ENCODE results near the gene LRFN3.
"Not testable (repeated sequence)": the region's sequence is repeated elsewhere in the genome, so short reads cannot be mapped to it uniquely, and the experiment has no call there.

LRFN3 gene

GRCh38 chr19:35978271-35978670 is 42.1 kb downstream of the LRFN3 start:
- H3K27ac ChIP-seq (ENCODE audit: low read length) = no peak overlapping the region
- no peak overlapping the region for H3K4me2 ChIP-seq (ENCODE audit: low read length)
- H4K20me1 ChIP-seq (ENCODE audit: insufficient read depth, low read length) = no peaks in the 10 kb centered on the region
- H3K9ac ChIP-seq (ENCODE audit: low read length) = no peak overlapping the region
- no peaks in the 10 kb centered on the region for H3K4me1 ChIP-seq (ENCODE audit: low read length)
- H3K36me3 ChIP-seq (replicated peaks; ENCODE audit: low read depth, low read length) = no peaks in the 10 kb centered on the region
- H3K9me3 ChIP-seq (ENCODE audit: insufficient read depth, low read length) = no peaks in the 10 kb centered on the region
- H2AFZ ChIP-seq (ENCODE audit: low read depth, low read length) = no peak overlapping the region
- no peak for TF ChIP-seq EZH2phosphoT487 (IDR thresholded peaks at IDR 0.05; ENCODE audit: low read depth)
- TF ChIP-seq, protein P1, sequence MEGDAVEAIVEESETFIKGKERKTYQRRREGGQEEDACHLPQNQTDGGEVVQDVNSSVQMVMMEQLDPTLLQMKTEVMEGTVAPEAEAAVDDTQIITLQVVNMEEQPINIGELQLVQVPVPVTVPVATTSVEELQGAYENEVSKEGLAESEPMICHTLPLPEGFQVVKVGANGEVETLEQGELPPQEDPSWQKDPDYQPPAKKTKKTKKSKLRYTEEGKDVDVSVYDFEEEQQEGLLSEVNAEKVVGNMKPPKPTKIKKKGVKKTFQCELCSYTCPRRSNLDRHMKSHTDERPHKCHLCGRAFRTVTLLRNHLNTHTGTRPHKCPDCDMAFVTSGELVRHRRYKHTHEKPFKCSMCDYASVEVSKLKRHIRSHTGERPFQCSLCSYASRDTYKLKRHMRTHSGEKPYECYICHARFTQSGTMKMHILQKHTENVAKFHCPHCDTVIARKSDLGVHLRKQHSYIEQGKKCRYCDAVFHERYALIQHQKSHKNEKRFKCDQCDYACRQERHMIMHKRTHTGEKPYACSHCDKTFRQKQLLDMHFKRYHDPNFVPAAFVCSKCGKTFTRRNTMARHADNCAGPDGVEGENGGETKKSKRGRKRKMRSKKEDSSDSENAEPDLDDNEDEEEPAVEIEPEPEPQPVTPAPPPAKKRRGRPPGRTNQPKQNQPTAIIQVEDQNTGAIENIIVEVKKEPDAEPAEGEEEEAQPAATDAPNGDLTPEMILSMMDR (IDR thresholded peaks at IDR 0.05; ENCODE audit: low read depth, low read length) = no peak
- no peak overlapping the region for H3K4me3 ChIP-seq (ENCODE audit: low read length)
- peaks cover 4% of the 10 kb centered on the region; the same call in 1 of the 2 replicates for H3K27me3 ChIP-seq (ENCODE audit: low read depth, low read length)
- no peaks in the 10 kb centered on the region for H3K79me2 ChIP-seq (ENCODE audit: low read length)

DNA sequence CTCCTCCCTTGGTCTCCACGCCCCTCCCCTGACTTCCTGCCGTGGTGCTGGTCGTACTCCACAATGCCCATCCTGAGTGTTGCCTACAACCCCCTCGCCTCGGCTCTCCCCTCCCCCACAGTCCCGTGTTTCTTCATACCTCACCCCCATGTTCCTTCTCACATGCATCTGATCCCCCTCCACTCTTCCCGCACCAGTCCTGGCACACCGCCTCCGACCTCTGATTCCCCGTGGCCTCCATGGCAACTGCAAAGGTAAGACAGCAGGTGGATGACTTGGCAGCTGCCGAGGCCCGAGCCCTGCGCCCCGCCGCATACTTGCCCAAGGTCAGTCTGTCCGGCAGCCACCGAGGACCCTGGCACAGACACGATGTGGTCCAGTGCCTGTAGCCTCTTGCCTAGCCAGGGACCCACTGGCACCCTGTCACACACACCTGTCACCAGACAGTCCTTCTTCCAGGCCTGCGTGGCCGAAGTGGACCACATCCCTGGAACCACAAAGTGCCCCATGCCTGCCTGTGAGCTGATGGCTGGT is 42.7 kb downstream of the LRFN3 start:
- peaks cover 4% of the 10 kb centered on the region; the same call in 1 of the 2 replicates for H3K27me3 ChIP-seq (ENCODE audit: low read depth, low read length)
- no peak overlapping the region for H3K9ac ChIP-seq (ENCODE audit: low read length)
- no peak overlapping the region for H3K4me2 ChIP-seq (ENCODE audit: low read length)
- H3K36me3 ChIP-seq (replicated peaks; ENCODE audit: low read depth, low read length) = no peaks in the 10 kb centered on the region
- H2AFZ ChIP-seq (ENCODE audit: low read depth, low read length) = no peak overlapping the region
- no peaks in the 10 kb centered on the region for H4K20me1 ChIP-seq (ENCODE audit: insufficient read depth, low read length)
- no peaks in the 10 kb centered on the region for H3K9me3 ChIP-seq (ENCODE audit: insufficient read depth, low read length)
- no peaks in the 10 kb centered on the region for H3K79me2 ChIP-seq (ENCODE audit: low read length)
- H3K27ac ChIP-seq (ENCODE audit: low read length) = no peak overlapping the region
- H3K4me3 ChIP-seq (ENCODE audit: low read length) = no peak overlapping the region
- H3K4me1 ChIP-seq (ENCODE audit: low read length) = no peaks in the 10 kb centered on the region
- TF ChIP-seq, protein P1 (IDR thresholded peaks at IDR 0.05; ENCODE audit: low read depth, low read length) = no peak
- TF ChIP-seq EZH2phosphoT487 (IDR thresholded peaks at IDR 0.05; ENCODE audit: low read depth) = no peak

DNA sequence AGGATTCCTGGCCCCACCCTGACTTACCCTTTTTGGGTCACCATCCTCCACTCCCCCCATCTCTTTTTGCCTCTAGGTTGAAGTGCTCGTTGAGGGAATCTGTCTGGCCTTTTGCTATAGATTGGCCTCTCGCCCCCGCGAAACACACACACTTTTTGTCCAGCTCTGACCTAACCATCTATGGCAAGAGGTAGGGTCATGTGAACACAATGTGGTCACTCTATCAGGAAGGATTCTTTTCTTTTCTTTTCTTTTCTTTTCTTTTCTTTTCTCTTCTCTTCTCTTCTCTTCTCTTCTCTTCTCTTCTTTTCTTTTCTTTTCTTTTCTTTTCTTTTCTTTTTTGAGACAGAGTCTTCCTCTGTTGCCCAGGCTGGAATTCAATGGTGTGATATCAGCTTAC is 44.8 kb downstream of the LRFN3 start:
- not testable (repeated sequence) for H3K9ac ChIP-seq (ENCODE audit: low read length); H3K9me3 ChIP-seq (ENCODE audit: insufficient read depth, low read length); H3K79me2 ChIP-seq (ENCODE audit: low read length); H4K20me1 ChIP-seq (ENCODE audit: insufficient read depth, low read length); H3K27me3 ChIP-seq (ENCODE audit: low read depth, low read length); H3K4me2 ChIP-seq (ENCODE audit: low read length); H2AFZ ChIP-seq (ENCODE audit: low read depth, low read length); H3K4me1 ChIP-seq (ENCODE audit: low read length); H3K27ac ChIP-seq (ENCODE audit: low read length); H3K4me3 ChIP-seq (ENCODE audit: low read length); H3K36me3 ChIP-seq (replicated peaks; ENCODE audit: low read depth, low read length)

- peaks cover 9% of the 10 kb centered on the region for H3K4me1 ChIP-seq (ENCODE audit: low read length)
- no peak overlapping the region for H2AFZ ChIP-seq (ENCODE audit: low read depth, low read length)
- no peaks in the 10 kb centered on the region for H4K20me1 ChIP-seq (ENCODE audit: insufficient read depth, low read length)
- no peak overlapping the region for H3K4me2 ChIP-seq (ENCODE audit: low read length)
- peaks cover 7% of the 10 kb centered on the region; the same call in 1 of the 2 replicates for H3K27me3 ChIP-seq (ENCODE audit: low read depth, low read length)
- H3K9me3 ChIP-seq (ENCODE audit: insufficient read depth, low read length) = no peaks in the 10 kb centered on the region
- no peak overlapping the region for H3K27ac ChIP-seq (ENCODE audit: low read length)
- H3K79me2 ChIP-seq (ENCODE audit: low read length) = no peaks in the 10 kb centered on the region
- TF ChIP-seq EZH2phosphoT487 (IDR thresholded peaks at IDR 0.05; ENCODE audit: low read depth) = no peak
- TF ChIP-seq, protein P1 (IDR thresholded peaks at IDR 0.05; ENCODE audit: low read depth, low read length) = no peak
- no peaks in the 10 kb centered on the region for H3K36me3 ChIP-seq (replicated peaks; ENCODE audit: low read depth, low read length)
- no peak overlapping the region for H3K9ac ChIP-seq (ENCODE audit: low read length)
- H3K4me3 ChIP-seq (ENCODE audit: low read length) = no peak overlapping the region
Observed at GRCh38 chr19:35983177-35983576, 47.0 kb downstream of the LRFN3 start.
